H1 (cell line): Measurements from ENCODE around the gene ASB8. TPM values are rescaled to one million over a fixed set of nuclear protein-coding genes. Genes with fewer than 3 reads are reported as not detected.

Source experiments
- CTCF ChIA-PET: fragments of 300-600 bp; sonication (Branson Sonifier 250); formaldehyde crosslinking; loops from one replicate; lab custom pipeline; 2021; ENCODE audit not compliant: partially characterized antibody; lab: Charles Lee
- POLR2A ChIA-PET: fragments of 300-600 bp; sonication (Branson Sonifier 250); formaldehyde crosslinking; loops from one replicate; lab custom pipeline; 2021; ENCODE audit warnings: inconsistent platforms; ENCODE audit not compliant: partially characterized antibody; lab: Charles Lee
- DNase-seq, 2 experiments: peaks; one replicate each; pipeline versions ENCODE4 v3.0.0 to v3.0.0-alpha.2; 2010 to 2022; ENCODE audit warnings: low spot score in 2 of 2, low read depth in 1 of 2, mixed read lengths in 1 of 2
- FAIRE-seq: peaks from 2 replicates; lab custom pipeline; 2011; peaks lifted over from hg19 to GRCh38; lab: Jason Lieb, UNC
- H2AFZ ChIP-seq: 2 replicates; pipeline ENCODE4 v1.8.1; 2012; ENCODE audit warnings: low read length, inconsistent platforms
- H2AK5ac ChIP-seq: 2 replicates; pipeline ENCODE4 v1.6.1; 2013; ENCODE audit warnings: low read depth, low read length
- H2BK120ac ChIP-seq: replicated peaks from 2 replicates; pipeline ENCODE3; 2013; ENCODE audit warnings: low read depth, low read length, inconsistent platforms
- H2BK12ac ChIP-seq: 2 replicates; pipeline ENCODE4 v1.6.1; 2013; ENCODE audit warnings: low read depth, low read length
- H2BK15ac ChIP-seq: 2 replicates; pipeline ENCODE4 v1.6.1; 2013; ENCODE audit warnings: low read length
- H2BK20ac ChIP-seq: 2 replicates; pipeline ENCODE4 v1.6.1; 2013; ENCODE audit warnings: low read length
- H2BK5ac ChIP-seq: 2 replicates; pipeline ENCODE4 v1.6.1; 2013; ENCODE audit warnings: low read depth, low read length
- H3K14ac ChIP-seq: 2 replicates; pipeline ENCODE4 v1.6.1; 2013; ENCODE audit warnings: inconsistent platforms; ENCODE audit not compliant: insufficient read length
- H3K18ac ChIP-seq: 2 replicates; pipeline ENCODE4 v1.6.1; 2013; ENCODE audit warnings: low read length; ENCODE audit errors: extremely low read depth
- H3K23ac ChIP-seq: 2 replicates; pipeline ENCODE4 v1.6.1; 2013; ENCODE audit warnings: inconsistent platforms; ENCODE audit not compliant: insufficient read length
- H3K23me2 ChIP-seq: 2 replicates; pipeline ENCODE4 v1.6.1; 2013; ENCODE audit warnings: low read depth, low read length
- H3K27ac ChIP-seq: 2 replicates; pipeline ENCODE4 v1.6.1; 2011; ENCODE audit warnings: low read depth, low read length, inconsistent platforms
- H3K27me3 ChIP-seq, 4 experiments: replicated peaks in 1 of 4; 1 replicate in 1 of 4; 2 replicates in 3 of 4; pipeline versions ENCODE4 v1.6.1 to v1.8.1; 2011 to 2013; ENCODE audit warnings: low read length in 3 of 4, mild to moderate bottlenecking in 3 of 4, inconsistent platforms in 2 of 4, mixed read lengths in 2 of 4, moderate library complexity in 1 of 4; ENCODE audit not compliant: control insufficient read depth in 3 of 4, insufficient read depth in 3 of 4; ENCODE audit errors: extremely low read depth in 1 of 4
- H3K36me3 ChIP-seq, 4 experiments: 2 replicates each; pipeline versions ENCODE4 v1.6.1 to v1.8.1; 2011 to 2013; ENCODE audit warnings: mild to moderate bottlenecking in 4 of 4, low read length in 3 of 4, moderate library complexity in 2 of 4, control low read depth in 1 of 4, inconsistent platforms in 1 of 4; ENCODE audit not compliant: insufficient read depth in 4 of 4, control insufficient read depth in 2 of 4
- H3K4ac ChIP-seq: replicated peaks from 2 replicates; pipeline ENCODE3; 2013; ENCODE audit warnings: low read length, low read depth, mixed read lengths, inconsistent platforms; ENCODE audit not compliant: insufficient read length
- H3K4me1 ChIP-seq, 4 experiments: replicated peaks in 1 of 4; 1 replicate in 1 of 4; 2 replicates in 3 of 4; pipeline versions ENCODE4 v1.6.1 to v1.8.1; 2011 to 2013; ENCODE audit warnings: low read length in 3 of 4, inconsistent platforms in 2 of 4, mixed read lengths in 1 of 4; ENCODE audit not compliant: insufficient read depth in 4 of 4, control insufficient read depth in 3 of 4
- H3K4me2 ChIP-seq, 2 experiments: 2 replicates each; pipeline versions ENCODE4 v1.6.1 to v1.8.1; 2011 to 2013; ENCODE audit warnings: low read depth in 2 of 2, low read length in 2 of 2, control low read depth in 1 of 2, inconsistent platforms in 1 of 2, mild to moderate bottlenecking in 1 of 2; ENCODE audit not compliant: insufficient read depth in 1 of 2
- H3K4me3 ChIP-seq, 4 experiments: fragments of 200-600, 300-600 bp in 1 of 4; sonication (generic), shearing (Covaris generic), sonication (Bioruptor Twin) in 1 of 4; 2 replicates each; pipeline versions ENCODE4 v1.5.1 to v1.8.1; 2011 to 2016; ENCODE audit warnings: low read length in 4 of 4, low read depth in 3 of 4, control low read depth in 2 of 4, inconsistent platforms in 2 of 4, mild to moderate bottlenecking in 2 of 4, mixed read lengths in 1 of 4, moderate library complexity in 1 of 4; ENCODE audit not compliant: insufficient read depth in 2 of 4; ENCODE audit errors: extremely low read depth in 1 of 4
- H3K56ac ChIP-seq: replicated peaks from 2 replicates; pipeline ENCODE3; 2013; ENCODE audit warnings: low read depth, mild to moderate bottlenecking, mixed read lengths, low read length, inconsistent platforms; ENCODE audit not compliant: insufficient read length
- H3K79me1 ChIP-seq: 2 replicates; pipeline ENCODE4 v1.6.1; 2013; ENCODE audit warnings: low read depth, low read length, control low read depth
- H3K79me2 ChIP-seq, 2 experiments: 2 replicates each; pipeline versions ENCODE4 v1.6.1 to v1.8.1; 2012 to 2013; ENCODE audit warnings: low read length in 2 of 2, mild to moderate bottlenecking in 2 of 2, inconsistent platforms in 1 of 2; ENCODE audit not compliant: insufficient read depth in 2 of 2, control insufficient read depth in 1 of 2
- H3K9ac ChIP-seq, 4 experiments: replicated peaks in 1 of 4; 1 replicate in 1 of 4; 2 replicates in 3 of 4; pipeline versions ENCODE4 v1.6.1 to v1.8.1; 2011 to 2013; ENCODE audit warnings: low read depth in 3 of 4, low read length in 3 of 4, control low read depth in 2 of 4, mild to moderate bottlenecking in 2 of 4, moderate library complexity in 2 of 4, inconsistent platforms in 1 of 4; ENCODE audit errors: extremely low read depth in 1 of 4
- H3K9me3 ChIP-seq, 2 experiments: 2 replicates each; pipeline versions ENCODE4 v1.6.1 to v1.8.1; 2012 to 2013; ENCODE audit warnings: mild to moderate bottlenecking in 2 of 2, moderate library complexity in 2 of 2, control low read depth in 1 of 2, inconsistent platforms in 1 of 2, low read depth in 1 of 2, low read length in 1 of 2, mixed read lengths in 1 of 2; ENCODE audit not compliant: insufficient read depth in 2 of 2
- H4K20me1 ChIP-seq, 2 experiments: replicated peaks in 1 of 2; 2 replicates each; pipeline versions ENCODE3 to v1.8.1; 2011 to 2013; ENCODE audit warnings: inconsistent platforms in 2 of 2, low read length in 2 of 2, mild to moderate bottlenecking in 1 of 2; ENCODE audit not compliant: insufficient read depth in 2 of 2, control insufficient read depth in 1 of 2
- H4K5ac ChIP-seq: 2 replicates; pipeline ENCODE4 v1.6.1; 2013; ENCODE audit warnings: low read length, low read depth, mixed read lengths, inconsistent platforms; ENCODE audit not compliant: insufficient read length
- H4K8ac ChIP-seq: 2 replicates; pipeline ENCODE4 v1.8.0; 2013; ENCODE audit warnings: mild to moderate bottlenecking, moderate library complexity, low read length, inconsistent platforms; ENCODE audit not compliant: insufficient read depth; ENCODE audit errors: extremely low read depth
- H4K91ac ChIP-seq: replicated peaks from 2 replicates; pipeline ENCODE3; 2013; ENCODE audit warnings: low read length, mixed read lengths, inconsistent platforms; ENCODE audit not compliant: insufficient read length
- RAD21 ChIP-seq, 2 experiments: IDR thresholded peaks in 1 of 2; conservative IDR thresholded peaks in 1 of 2; 2 replicates each; pipeline ENCODE4 v1.6.1; 2011; ENCODE audit warnings: low read depth in 2 of 2, low read length in 2 of 2, improper control_type of control experiment in 1 of 2, inconsistent platforms in 1 of 2, mild to moderate bottlenecking in 1 of 2, moderate library complexity in 1 of 2
- WGBS, 2 experiments: shearing (Covaris generic) in 1 of 2; methylation state at CpG; one replicate each; pipeline versions ENCODE4 v1.1.6 to v1.1.7; 2013 to 2015; ENCODE audit warnings: low lambda C conversion rate in 2 of 2, mixed read lengths in 2 of 2, inconsistent platforms in 1 of 2, low coverage in 1 of 2, missing lambda C conversion rate in 1 of 2; ENCODE audit not compliant: insufficient replicate concordance in 2 of 2, insufficient coverage in 1 of 2, insufficient read length in 1 of 2; ENCODE audit errors: extremely low coverage in 1 of 2, missing lambda C conversion rate in 1 of 2; 5-methylcytosine and 5-hydroxymethylcytosine counted together
- polyA plus RNA-seq, 7 experiments: library from polyadenylated mRNA; depleted of rRNA in 3 of 7; stranded (reverse) in 5 of 7; unstranded in 2 of 7; fragments of >200 nt in 5 of 7; fragments of 200-250 nt in 2 of 7; gene quantifications; 1 replicate in 5 of 7; 2 replicates in 1 of 7; 4 replicates in 1 of 7; pipeline versions ENCODE4 v1.2.1 to v1.2.3, GENCODE V29; 2011 to 2013; ENCODE audit warnings: missing spikeins in 2 of 7, mixed read lengths in 2 of 7
- total RNA-seq: library from RNA; stranded (reverse); fragmentation: NEBNext Ultra II Directional; extraction: Animal tissue kit (Norgen Biotek cat#: 25700); gene quantifications from 2 replicates; pipeline ENCODE4 v1.2.1, GENCODE V29; 2021

The ASB8 gene
- total and polyA plus RNA-seq, 2 of the 8 experiments (the other 6 are each of a cell fraction or from before 2014, with no cell fraction given), result 3.8 to 8.3 TPM

GRCh38 chr12:48160807-48161206, 3.5 kb upstream of the ASB8 start:
- DNase-seq (no peak), FAIRE-seq (no peak)
- Histone ChIP-seq H2BK20ac (no peak overlapping the region), H3K4ac (no peak overlapping the region), H2BK15ac (no peak overlapping the region), H4K20me1 (no peaks in the 10 kb centered on the region), H3K23ac (no peak overlapping the region), H3K14ac (no peak overlapping the region), H3K23me2 (peaks cover 4% of the 10 kb centered on the region; the same call in 1 of the 2 replicates), H2AK5ac (no peak overlapping the region), H3K56ac (no peak overlapping the region), H2BK5ac (no peak overlapping the region), H3K4me1 (peaks cover 0 to 5% (median under 1%) of the 10 kb centered on the region in 4 experiments; a peak in 2 of 7 replicates), H3K27ac (no peak overlapping the region), H3K79me1 (no peaks in the 10 kb centered on the region), H2BK12ac (no peak overlapping the region), H3K36me3 (no peaks in the 10 kb centered on the region), H4K5ac (no peak overlapping the region), H3K4me2 (no peak overlapping the region), H3K27me3 (no peaks in the 10 kb centered on the region), H4K8ac (no peak overlapping the region), H3K18ac (no peak overlapping the region), H3K4me3 (no peak overlapping the region), H3K79me2 (no peaks in the 10 kb centered on the region), H3K9me3 (no peaks in the 10 kb centered on the region), H2BK120ac (no peak overlapping the region), H2AFZ (no peak overlapping the region), H4K91ac (no peak overlapping the region), H3K9ac (no peak overlapping the region)
- no peak for TF ChIP-seq RAD21 (IDR thresholded peaks at IDR 0.05 in 1 of 2, conservative IDR thresholded peaks at IDR 0.05 in 1 of 2; ENCODE audit: low read depth in 2 of 2, low read length in 2 of 2)
- ChIA-PET POLR2A (interaction anchor here (1.1 kb wide), 1 partner anchor 83 kb away, joined by 3 read pairs; no protein-coding TSS in a partner anchor), CTCF (interaction anchor here (0.6 to 1.6 kb wide), 6 partner anchors 8 to 419 kb away, joined by 3 to 5 read pairs (median 3); no protein-coding TSS in a partner anchor)
- 88% methylated on average over 2 of the region's 2 CpGs; no CpG with 5 or more reads in 1 of the 2 experiments for WGBS, 2 experiments
